PFSK-1 (cell line): Measurements from ENCODE around the gene KLK14.

Source experiments
- FOXP2 ChIP-seq: optimal IDR thresholded peaks from 2 replicates; pipeline ENCODE3; 2011; ENCODE audit warnings: borderline replicate concordance, control low read depth, inconsistent platforms; ENCODE audit not compliant: insufficient read depth; ENCODE audit errors: extremely low read length, extremely low read depth
- POLR2AphosphoS5 ChIP-seq: IDR thresholded peaks from 2 replicates; pipeline ENCODE4 v1.6.1; 2012; ENCODE audit warnings: low read depth, mild to moderate bottlenecking, control low read depth, low read length, moderate library complexity
- REST ChIP-seq, 2 experiments: IDR thresholded peaks; 2 replicates each; pipeline versions ENCODE4 v1.6.1 to v1.8.0; 2011 to 2012; ENCODE audit warnings: low read depth in 2 of 2, low read length in 2 of 2, control low read depth in 1 of 2, inconsistent platforms in 1 of 2, mild to moderate bottlenecking in 1 of 2, moderate library complexity in 1 of 2; ENCODE audit not compliant: insufficient read depth in 1 of 2
- SIN3A ChIP-seq: IDR thresholded peaks from 2 replicates; pipeline ENCODE4 v1.6.1; 2012; ENCODE audit warnings: mild to moderate bottlenecking, low read length, moderate library complexity, borderline replicate concordance; ENCODE audit not compliant: insufficient read depth
- TAF1 ChIP-seq: IDR thresholded peaks from 2 replicates; pipeline ENCODE4 v1.6.1; 2012; ENCODE audit warnings: low read length, control low read depth, borderline replicate concordance; ENCODE audit not compliant: insufficient read depth

The KLK14 gene

GRCh38 chr19:51065221-51065960 lies 17.3 kb downstream of the KLK14 start:
- no peak for TF ChIP-seq POLR2AphosphoS5
- no peak for TF ChIP-seq REST (IDR thresholded peaks at IDR 0.05; ENCODE audit: insufficient read depth in 1 of 2, low read depth in 2 of 2, low read length in 2 of 2)
- TF ChIP-seq SIN3A: no peak
- TF ChIP-seq FOXP2: no peak
- TF ChIP-seq TAF1: no peak

- TF ChIP-seq TAF1: no peak
- TF ChIP-seq POLR2AphosphoS5: no peak
- TF ChIP-seq REST (IDR thresholded peaks at IDR 0.05; ENCODE audit: insufficient read depth in 1 of 2, low read depth in 2 of 2, low read length in 2 of 2): no peak
- no peak for TF ChIP-seq FOXP2
- TF ChIP-seq SIN3A: no peak
Observed at GRCh38 chr19:51064534-51065220, 18.0 kb downstream of the KLK14 start, which contains the start of gene KLK13. Gene KLK13, minus strand, starts transcription at chr19:51065092. Its CDS starts 25 bp downstream, at chr19:51065067.

- TF ChIP-seq FOXP2: no peak
- TF ChIP-seq SIN3A: no peak
- no peak for TF ChIP-seq TAF1
- no peak for TF ChIP-seq POLR2AphosphoS5
- TF ChIP-seq REST (IDR thresholded peaks at IDR 0.05; ENCODE audit: insufficient read depth in 1 of 2, low read depth in 2 of 2, low read length in 2 of 2): no peak
Observed at GRCh38 chr19:51063664-51064063, 19.0 kb downstream of the KLK14 start.

- no peak for TF ChIP-seq FOXP2
- TF ChIP-seq SIN3A: no peak
- no peak for TF ChIP-seq TAF1
- no peak for TF ChIP-seq REST (IDR thresholded peaks at IDR 0.05; ENCODE audit: insufficient read depth in 1 of 2, low read depth in 2 of 2, low read length in 2 of 2)
- TF ChIP-seq POLR2AphosphoS5: no peak
Observed at GRCh38 chr19:51060973-51061372, 21.7 kb downstream of the KLK14 start.
